IPS-18a (cell line): ENCODE data around the gene PNMA8A.
A peak's percentile ranks its signal among the peaks of the same experiment; 100 is the strongest.

Source experiments
- H3K27ac ChIP-seq: one replicate; pipeline ENCODE4 v1.5.1; 2013; ENCODE audit warnings: low read length
- H3K27me3 ChIP-seq: one replicate; pipeline ENCODE4 v1.6.1; 2013; ENCODE audit warnings: mild to moderate bottlenecking, low read length; ENCODE audit not compliant: control insufficient read depth, insufficient read depth
- H3K36me3 ChIP-seq: one replicate; pipeline ENCODE4 v1.6.1; 2013; ENCODE audit warnings: low read depth, low read length; ENCODE audit not compliant: control insufficient read depth
- H3K4me1 ChIP-seq: one replicate; pipeline ENCODE4 v1.6.1; 2013; ENCODE audit warnings: low read depth, low read length; ENCODE audit not compliant: control insufficient read depth
- H3K4me3 ChIP-seq: one replicate; pipeline ENCODE4 v1.5.1; 2013; ENCODE audit warnings: low read length
- H3K9ac ChIP-seq: one replicate; pipeline ENCODE4 v1.6.1; 2013; ENCODE audit warnings: mild to moderate bottlenecking, low read length, moderate library complexity
- H3K9me3 ChIP-seq: one replicate; pipeline ENCODE4 v1.6.1; 2013; ENCODE audit warnings: low read depth, low read length; ENCODE audit not compliant: control insufficient read depth

The PNMA8A gene

DNA sequence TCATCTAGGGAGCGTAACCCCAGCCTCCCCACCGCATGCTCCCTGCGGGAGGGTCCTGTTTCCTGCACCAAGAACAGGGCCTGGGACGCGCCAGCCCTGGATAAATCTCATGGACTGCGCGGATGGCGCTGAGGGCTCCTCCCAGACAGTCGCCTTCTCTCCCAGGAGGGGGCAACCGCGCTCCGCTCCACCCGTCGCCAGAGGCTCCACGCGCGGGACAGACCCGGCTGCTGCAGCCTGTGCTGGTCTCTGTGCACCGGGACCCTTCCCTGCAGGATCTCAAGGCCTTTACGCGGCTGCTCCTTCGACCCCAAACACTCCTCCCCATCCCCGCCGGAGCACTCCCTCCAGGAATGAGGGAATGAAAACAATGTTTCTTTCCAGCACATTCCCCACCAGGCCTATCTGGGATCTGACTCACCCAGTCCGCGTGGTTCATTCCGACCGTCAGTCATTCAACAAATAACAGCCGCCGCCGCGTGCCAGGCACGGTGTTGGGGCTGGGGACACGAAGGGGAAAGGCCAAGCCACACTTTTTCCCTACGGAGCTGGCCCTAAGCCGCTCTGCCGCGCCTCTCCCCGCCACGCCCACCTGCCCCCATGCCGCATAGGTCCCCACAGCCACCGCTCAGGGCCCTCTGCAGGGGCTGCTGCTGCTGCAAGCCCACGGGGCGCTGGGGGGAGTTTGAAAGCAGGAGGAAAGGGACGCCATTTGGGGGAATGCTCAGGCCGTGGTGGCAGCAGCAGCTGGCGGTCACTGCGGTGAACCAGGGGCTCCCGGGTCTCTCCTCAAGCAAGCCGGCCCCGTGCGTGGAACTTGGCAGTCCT is 18.3 kb upstream of the PNMA8A start:
- Histone ChIP-seq H3K27me3 (peaks cover 84% of the 10 kb centered on the region), H3K4me3 (peak overlapping the region; percentile 52), H3K4me1 (peaks cover 6% of the 10 kb centered on the region)

DNA sequence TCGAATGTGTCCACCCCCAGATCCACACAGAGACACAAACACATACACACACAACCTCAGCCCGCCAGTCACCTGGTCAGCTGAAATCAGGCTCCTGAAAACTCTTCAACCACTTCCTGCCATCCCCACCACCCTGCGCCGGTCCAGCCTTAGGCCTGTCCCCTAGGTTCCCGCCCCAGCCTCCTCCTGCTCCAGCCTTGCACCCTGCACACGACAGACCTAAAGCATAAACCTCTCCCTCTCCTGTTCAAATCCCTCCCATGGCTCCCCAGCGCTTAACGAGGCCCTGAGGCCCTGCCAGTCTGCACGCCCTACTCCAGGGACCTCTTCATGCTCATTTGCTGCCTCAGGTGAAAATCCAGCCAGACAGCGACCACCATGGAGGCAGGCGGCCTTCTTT is 17.2 kb upstream of the PNMA8A start:
- Histone ChIP-seq H3K4me1 (peaks cover 6% of the 10 kb centered on the region), H3K9me3 (no peaks in the 10 kb centered on the region), H3K9ac (no peak overlapping the region), H3K36me3 (no peaks in the 10 kb centered on the region), H3K27me3 (peaks cover 73% of the 10 kb centered on the region), H3K27ac (no peak overlapping the region), H3K4me3 (no peak overlapping the region)

More for the DNA sequence above, 18.3 kb upstream of the PNMA8A start:
- Histone ChIP-seq H3K27ac (no peak overlapping the region), H3K9ac (no peak overlapping the region), H3K36me3 (no peaks in the 10 kb centered on the region), H3K9me3 (no peaks in the 10 kb centered on the region)

- Histone ChIP-seq H3K27ac (no peak overlapping the region), H3K4me1 (peaks cover 6% of the 10 kb centered on the region), H3K36me3 (no peaks in the 10 kb centered on the region), H3K9me3 (no peaks in the 10 kb centered on the region), H3K4me3 (peak overlapping the region; percentile 52), H3K9ac (no peak overlapping the region), H3K27me3 (peaks cover 67% of the 10 kb centered on the region)
These were observed 16.6 kb upstream of the PNMA8A start for GRCh38 chr19:46487802-46488445.

DNA sequence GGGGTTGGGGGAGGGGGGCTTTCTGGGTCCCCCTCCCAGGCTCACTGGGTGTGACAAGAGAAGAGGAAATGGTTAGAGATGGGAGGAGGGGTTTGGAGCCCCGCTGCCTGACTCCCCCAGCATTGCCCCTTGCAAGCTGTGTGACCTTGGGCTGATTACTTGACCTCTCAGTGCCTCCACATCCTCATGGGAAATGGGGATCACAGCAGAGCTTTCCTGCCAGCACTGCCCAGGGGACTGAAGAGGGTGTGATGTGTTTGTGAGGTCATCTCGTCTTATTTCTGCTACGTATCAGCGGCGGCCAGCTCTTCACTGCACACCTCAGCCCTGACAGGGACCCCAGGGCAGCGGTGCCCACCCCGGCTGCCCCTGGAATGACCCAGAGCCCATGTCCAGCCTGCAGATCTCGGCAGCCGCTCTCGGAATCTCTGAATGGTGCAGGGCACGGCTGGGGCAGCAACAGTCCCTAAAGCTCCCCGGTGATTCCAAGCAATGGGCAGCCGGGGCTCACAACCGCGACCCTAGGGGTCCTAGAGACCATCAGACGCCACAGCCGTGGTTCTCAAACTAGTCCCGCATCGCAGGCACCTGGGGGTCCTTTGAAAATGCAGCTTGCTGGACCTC is 15.9 kb upstream of the PNMA8A start:
- Histone ChIP-seq H3K4me1 (peaks cover 6% of the 10 kb centered on the region), H3K4me3 (peak overlapping the region; percentile 52), H3K36me3 (no peaks in the 10 kb centered on the region), H3K9me3 (no peaks in the 10 kb centered on the region), H3K27ac (no peak overlapping the region), H3K9ac (no peak overlapping the region), H3K27me3 (peaks cover 60% of the 10 kb centered on the region)

- Histone ChIP-seq H3K9ac (no peak overlapping the region), H3K27me3 (peaks cover 51% of the 10 kb centered on the region), H3K9me3 (no peaks in the 10 kb centered on the region), H3K36me3 (no peaks in the 10 kb centered on the region), H3K27ac (no peak overlapping the region), H3K4me3 (no peak overlapping the region), H3K4me1 (peaks cover 6% of the 10 kb centered on the region)
These were observed 15.0 kb upstream of the PNMA8A start for GRCh38 chr19:46486358-46486757.

DNA sequence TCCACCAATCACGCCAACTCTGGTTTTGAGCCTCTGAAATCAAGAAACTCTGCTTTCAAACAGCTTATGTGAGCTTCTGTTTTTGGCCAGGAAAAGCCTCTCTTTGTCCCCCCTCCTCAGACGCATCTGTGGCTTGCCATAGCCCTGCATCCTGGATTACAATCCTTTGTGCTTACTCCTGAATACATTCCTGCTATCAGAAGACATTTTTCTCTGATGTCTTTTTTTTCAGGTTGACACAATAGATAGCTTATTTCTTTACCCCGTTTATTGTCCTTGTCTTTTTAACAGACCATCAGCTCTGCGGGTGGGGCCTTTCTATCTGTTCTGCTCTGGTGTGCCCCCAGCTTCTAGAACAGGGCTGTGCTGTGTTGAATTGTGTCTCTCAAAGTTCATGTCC is 13.3 kb upstream of the PNMA8A start:
- H3K9me3 ChIP-seq: no peaks in the 10 kb centered on the region
- peaks cover 34% of the 10 kb centered on the region for H3K27me3 ChIP-seq
- H3K9ac ChIP-seq: no peak overlapping the region
- no peaks in the 10 kb centered on the region for H3K36me3 ChIP-seq
- no peak overlapping the region for H3K4me3 ChIP-seq
- H3K27ac ChIP-seq: no peak overlapping the region
- peaks cover 12% of the 10 kb centered on the region for H3K4me1 ChIP-seq

DNA sequence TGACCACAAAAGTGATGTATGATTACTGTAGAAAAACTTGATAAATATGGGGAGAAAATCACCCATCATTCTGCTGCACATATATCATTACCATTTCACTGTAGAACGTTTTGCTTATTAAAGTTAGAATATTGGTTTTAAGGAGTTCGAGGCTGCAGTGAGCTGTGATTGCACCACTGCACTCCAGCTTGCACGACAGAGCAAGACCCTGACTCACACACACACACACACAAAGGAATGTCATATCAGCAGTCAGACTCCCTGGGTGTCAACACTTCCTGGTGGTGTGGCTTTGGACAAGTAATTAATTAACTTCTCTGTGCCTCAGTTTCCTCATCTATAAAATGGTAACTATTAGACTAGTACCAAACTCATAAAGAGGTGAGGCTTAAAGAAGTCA is 11.3 kb upstream of the PNMA8A start:
- no peak overlapping the region for H3K9ac ChIP-seq

GRCh38 chr19:46481947-46482346 is 10.6 kb upstream of the PNMA8A start:
- Histone ChIP-seq H3K9ac (no peak overlapping the region), H3K9me3 (no peaks in the 10 kb centered on the region), H3K36me3 (no peaks in the 10 kb centered on the region), H3K27ac (no peak overlapping the region), H3K4me1 (peaks cover 6% of the 10 kb centered on the region), H3K27me3 (peaks cover 7% of the 10 kb centered on the region), H3K4me3 (no peak overlapping the region)

More for the DNA sequence above, 11.3 kb upstream of the PNMA8A start:
- no peaks in the 10 kb centered on the region for H3K36me3 ChIP-seq
- no peak overlapping the region for H3K27ac ChIP-seq
- peaks cover 12% of the 10 kb centered on the region for H3K4me1 ChIP-seq
- H3K27me3 ChIP-seq: peaks cover 14% of the 10 kb centered on the region
- H3K9me3 ChIP-seq: no peaks in the 10 kb centered on the region
- H3K4me3 ChIP-seq: no peak overlapping the region

DNA sequence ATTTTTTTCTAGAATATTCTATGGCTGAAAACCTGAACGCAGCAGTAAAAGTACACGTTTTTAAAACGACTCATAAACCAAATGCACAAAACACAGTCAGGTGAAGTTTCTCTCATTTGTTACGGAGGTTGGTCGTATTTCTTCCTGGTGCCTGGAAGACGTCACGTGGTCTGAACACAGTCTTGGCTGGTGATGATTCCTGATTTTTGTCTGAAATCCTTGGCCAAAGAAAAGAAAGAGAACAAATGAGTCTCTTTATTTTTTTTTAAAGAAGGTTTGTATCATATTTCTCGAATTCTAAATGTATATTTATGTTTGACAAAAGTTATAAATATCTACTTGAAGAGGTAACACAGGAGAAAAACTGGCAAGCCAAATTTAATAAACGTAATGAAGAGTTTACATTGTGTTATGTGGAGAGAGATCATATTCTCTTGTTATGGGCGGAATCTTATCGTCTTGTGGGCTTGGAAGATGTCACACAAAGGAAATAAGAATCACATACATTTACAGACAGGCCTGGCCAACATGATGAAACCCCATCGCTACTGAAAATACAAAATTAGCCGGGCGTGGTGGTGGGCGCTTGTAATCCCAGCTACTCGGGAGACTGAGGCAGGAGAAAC is 10.0 kb upstream of the PNMA8A start:
- Histone ChIP-seq H3K27me3 (peaks cover under 1% of the 10 kb centered on the region), H3K4me1 (peaks cover 6% of the 10 kb centered on the region), H3K36me3 (no peaks in the 10 kb centered on the region), H3K9ac (no peak overlapping the region), H3K4me3 (no peak overlapping the region), H3K9me3 (no peaks in the 10 kb centered on the region), H3K27ac (no peak overlapping the region)

DNA sequence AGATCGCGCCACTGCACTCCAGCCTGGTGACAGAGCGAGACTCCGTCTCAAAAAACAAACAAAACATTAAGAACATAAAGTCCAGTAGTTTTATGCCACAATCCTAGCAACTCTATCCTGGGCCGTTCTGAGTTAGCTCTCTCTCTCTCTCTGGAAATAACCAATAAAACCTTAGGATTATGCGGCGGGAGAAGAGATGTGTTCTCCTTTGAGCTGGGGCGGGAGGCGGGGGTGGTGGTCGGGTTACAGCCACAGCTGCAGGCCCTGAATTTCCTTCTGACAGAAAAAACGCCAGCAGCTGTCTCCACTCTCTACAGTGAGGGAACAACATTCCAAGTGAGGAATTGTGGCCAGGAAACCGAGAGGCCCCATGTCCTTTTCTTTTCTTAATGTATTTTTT is 9.1 kb upstream of the PNMA8A start:
- H3K27ac ChIP-seq: no peak overlapping the region
- H3K4me1 ChIP-seq: peaks cover 6% of the 10 kb centered on the region
- H3K27me3 ChIP-seq: no peaks in the 10 kb centered on the region
- no peaks in the 10 kb centered on the region for H3K9me3 ChIP-seq
- H3K4me3 ChIP-seq: no peak overlapping the region
- H3K9ac ChIP-seq: no peak overlapping the region
- no peaks in the 10 kb centered on the region for H3K36me3 ChIP-seq

DNA sequence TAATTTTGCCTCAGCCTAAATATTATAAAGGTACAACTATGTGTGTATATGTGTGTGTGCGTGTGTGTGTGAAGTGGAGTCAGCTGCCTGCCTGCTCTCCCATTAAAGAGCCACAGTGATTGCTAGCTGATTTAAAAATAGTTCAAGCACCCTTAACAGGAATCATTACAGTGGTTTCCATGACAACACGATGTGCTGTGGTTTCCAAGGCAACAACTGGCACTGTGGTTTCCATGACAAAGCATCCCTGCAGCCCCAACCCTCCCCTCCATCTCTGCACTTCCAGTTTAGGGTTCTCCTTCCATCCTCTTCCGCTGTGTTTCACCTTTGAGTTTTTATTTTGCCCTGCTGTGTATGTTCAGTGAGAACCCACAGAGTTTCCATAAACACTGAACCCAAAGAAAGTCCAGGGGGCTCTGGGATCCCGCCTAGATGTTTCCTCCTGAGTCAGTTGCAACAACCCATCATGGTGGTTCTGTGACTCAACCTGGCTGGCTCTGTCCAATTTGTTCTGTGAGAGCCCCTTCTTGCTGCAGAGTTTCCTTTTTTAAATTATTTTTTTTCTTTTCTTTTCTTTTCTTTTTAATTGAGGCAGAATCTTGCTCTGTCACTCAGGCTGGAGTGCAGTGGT is 7.1 kb upstream of the PNMA8A start:
- Histone ChIP-seq H3K27me3 (no peaks in the 10 kb centered on the region), H3K4me3 (no peak overlapping the region), H3K36me3 (no peaks in the 10 kb centered on the region), H3K9me3 (no peaks in the 10 kb centered on the region), H3K9ac (no peak overlapping the region), H3K27ac (no peak overlapping the region), H3K4me1 (peaks cover 6% of the 10 kb centered on the region)
